ENCODE data around the gene SMIM22.
"Not testable (repeated sequence)": the region's sequence is repeated elsewhere in the genome, so short reads cannot be mapped to it uniquely, and the experiment has no call there.

The SMIM22 gene

DNA sequence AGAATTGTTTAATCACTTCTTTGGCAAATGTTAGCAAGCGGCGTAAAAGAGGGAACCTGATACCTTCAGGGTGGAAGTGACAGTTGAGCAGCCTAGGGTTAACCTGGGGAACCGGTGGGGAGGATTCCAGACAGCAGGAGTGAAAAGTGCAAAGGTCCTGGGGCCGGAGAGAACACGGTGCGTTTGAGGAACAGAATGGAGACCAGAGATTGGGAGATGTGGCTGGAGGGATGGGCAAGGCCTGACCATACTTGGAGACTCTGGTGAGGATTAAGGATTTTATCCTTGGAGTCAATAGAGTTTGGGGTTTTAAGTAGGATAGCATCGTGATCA, 25.9 kb upstream of the SMIM22 start:
- DNase-seq: no peak

DNA sequence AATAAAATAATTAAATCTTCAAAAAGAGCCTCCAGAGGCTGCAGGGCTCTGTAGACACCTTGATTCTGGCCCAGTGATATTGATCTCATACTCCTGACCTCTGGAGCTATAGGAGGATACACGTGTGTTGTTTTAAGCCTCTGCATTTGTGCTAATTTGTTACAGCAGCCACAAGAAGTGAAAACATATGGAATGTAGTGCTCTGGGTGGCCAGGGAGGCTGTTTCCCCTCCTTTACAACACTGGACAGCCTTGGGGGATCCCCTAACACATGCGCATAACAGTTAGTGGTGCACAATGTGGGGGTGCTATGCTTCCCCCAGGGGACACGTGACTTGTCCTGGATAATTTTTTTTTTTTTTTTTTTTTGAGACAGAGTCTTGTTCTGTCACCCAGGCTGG, 23.5 kb upstream of the SMIM22 start:
- no peak for DNase-seq

DNA sequence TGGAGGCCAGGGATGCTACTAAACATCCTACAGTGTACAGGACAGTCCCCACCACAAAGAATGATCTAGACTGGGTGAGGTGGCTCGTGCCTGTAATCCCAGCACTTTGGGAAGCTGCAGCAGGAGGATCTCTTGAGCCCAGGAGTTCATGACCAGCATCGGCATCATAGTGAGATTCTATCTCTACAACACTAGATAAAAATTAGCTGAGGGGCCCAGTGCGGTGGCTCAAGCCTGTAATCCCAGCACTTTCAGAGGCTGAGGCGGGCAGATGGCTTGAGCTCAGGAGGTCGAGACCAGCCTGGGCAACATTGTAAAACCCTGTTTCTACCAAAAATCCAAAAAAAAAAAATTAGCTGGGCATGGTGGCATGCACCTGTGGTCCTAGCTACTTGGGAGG, 22.8 kb upstream of the SMIM22 start:
- DNase-seq: no peak

DNA sequence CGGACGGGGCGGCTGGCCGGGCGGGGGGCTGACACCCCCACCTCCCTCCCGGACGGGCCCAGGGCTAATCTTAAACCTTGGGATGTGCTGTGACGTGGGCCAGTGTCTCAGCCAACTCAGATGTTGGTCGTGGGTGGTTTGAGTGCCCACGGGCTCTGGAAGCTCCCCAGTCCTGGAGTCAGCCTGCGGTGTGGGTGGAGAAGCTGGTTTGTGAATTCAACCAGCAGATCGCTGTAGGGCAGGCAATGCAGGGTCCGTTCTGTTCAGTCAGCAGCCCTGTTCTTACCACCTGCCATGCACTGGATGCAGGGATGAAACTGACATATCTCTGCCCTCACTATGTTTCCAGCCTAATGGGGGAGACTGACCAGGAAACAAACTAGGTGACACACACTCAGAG, 20.2 kb upstream of the SMIM22 start:
- no peak for DNase-seq

DNA sequence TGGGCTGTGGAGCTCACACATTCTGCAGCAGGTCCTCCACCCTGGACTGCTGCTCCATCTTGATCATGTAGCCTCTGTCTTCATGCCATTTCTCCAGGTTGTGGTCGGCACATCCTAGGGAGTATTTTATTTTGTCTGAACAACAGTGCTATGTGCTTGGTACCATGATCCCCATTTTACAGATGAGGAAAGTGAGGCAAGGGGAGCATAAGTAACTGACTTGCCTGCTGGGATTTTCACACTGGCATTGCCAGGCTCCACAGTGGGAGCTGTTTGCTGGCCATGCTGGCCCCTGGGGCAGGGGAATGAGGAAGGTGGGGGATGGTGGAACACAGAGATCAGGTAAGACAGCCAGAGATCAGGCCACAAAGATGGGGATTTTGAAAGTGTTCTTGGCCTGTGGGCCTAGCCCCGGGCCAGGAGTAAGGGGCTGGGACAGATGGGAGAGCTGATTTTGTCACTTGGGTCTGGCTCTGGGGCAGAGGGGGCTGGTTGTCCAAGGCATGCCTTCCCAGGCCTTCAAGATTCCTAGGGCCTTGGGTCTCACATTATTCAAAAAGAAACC, 18.9 kb upstream of the SMIM22 start:
- DNase-seq: no peak

DNA sequence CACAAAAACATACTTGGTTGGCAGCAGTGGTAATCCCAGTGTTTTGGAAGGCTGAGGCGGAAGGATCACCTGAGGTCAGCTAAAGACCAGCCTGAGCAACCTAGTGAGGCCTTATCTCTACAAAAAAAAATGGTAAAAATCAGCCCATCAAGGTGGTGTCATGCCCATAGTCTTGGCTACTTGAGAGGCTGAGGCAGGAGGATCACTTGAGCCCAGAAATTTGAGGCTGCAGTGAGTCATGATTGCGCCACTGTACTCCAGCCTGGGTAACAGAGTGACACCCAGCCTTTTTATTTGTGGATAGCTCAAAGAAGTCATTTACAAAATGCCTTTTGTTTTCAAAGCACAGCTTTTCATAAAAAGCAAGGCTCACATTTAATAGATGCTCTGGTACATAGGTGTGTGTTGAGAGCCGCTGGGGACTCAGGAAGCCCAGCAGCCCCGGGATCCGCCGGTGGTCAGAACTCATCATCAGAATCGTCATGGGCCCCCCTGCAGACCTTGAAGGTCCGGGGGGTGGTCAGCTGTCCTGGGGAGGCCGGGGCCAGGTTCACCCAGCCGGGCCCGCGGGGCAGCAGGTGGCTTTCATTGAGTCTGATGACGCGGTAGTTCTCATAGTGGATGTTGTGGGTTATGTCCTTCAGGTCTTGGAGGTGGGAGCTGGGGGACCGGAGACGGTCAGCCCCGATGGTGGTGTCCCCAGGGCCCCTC, 17.7 kb upstream of the SMIM22 start:
- no peak for DNase-seq

DNA sequence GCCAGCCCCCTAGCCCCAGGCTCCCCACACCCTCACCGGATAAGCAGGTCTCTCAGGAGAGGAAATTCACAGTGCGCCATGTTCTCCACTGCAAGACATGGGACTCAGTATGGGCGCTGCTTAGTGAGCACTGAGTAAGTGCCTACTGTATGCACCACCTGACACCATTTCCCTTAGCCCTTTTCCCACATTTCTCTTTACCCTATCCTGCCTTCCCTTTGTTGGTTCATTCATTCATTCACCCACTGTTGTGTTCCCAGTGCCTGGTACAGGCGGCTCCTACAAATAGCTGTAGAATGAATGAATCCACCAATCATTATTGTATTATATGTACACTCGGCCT, 17.1 kb upstream of the SMIM22 start:
- no peak for DNase-seq

DNA sequence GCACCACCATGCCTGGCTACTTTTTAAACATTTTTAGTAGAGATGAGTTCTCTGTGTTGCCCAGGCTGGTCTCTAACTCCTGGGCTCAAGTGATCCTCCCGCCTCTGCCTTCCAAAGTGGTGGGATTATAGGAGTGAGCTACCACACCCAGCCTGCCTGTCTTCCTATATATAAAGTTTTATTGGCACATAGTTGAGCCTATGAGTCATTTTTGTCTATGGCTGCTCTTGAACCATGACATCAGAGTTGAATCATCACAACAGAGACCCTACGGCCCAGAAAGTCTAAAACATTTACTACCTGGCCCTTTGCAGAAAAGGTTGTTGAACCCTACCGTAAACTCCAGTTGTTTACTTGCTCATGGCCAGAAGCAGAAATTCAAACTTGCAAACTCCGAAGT, 14.9 kb upstream of the SMIM22 start:
- DNase-seq: no peak

DNA sequence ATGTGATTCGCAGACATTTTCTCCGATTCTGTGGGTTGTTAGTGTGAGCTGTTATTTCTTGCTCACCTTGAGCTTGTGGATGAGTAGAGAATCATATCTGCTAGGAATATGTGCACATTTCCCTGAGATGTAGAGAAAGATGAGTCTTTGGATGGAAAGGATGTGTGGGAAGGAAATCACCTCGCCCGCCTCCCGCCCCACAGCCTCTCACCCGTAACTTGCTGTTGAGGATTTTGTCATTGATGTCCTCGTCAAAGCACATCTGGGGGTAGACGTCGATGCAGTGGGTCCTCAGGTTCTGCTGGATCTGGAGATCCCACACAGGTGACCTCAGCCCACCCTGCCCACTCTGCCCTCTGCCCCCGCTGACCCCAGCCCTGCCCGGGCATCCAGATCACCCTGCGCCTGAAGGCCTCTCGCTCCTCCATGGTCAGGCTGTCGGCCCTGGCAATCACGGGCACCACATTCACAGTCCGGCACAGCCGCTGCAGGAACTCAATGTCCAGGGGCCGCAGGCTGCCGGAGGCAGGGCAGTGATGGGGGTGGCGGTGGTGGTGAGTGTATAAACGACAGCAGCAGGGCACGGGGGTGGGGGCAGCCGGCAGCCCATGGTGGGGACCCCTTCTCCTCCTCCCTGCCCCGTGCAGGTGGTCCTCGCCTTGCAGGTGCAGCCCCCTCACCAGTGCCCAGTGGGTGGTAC, 11.8 kb upstream of the SMIM22 start:
- no peak for DNase-seq

DNA sequence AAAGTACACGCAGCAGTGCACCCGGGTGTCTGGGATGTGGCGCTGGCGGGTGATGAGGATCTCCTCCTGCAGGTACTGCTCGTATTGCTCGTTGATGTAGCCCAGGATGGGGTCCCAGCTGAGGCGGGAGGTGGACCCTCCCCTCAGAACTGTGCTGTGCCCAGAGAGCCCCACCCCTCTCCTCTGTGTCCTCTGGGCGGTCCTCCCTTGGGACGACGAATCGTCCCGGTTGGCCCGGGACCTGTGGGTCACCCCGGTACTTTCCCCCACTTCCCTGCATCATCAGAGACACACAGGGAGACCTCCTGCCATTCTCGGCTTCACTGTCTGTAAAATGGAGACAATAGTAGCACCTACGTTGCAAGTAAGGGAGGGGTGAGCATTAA, 11.2 kb upstream of the SMIM22 start:
- DNase-seq: no peak

DNA sequence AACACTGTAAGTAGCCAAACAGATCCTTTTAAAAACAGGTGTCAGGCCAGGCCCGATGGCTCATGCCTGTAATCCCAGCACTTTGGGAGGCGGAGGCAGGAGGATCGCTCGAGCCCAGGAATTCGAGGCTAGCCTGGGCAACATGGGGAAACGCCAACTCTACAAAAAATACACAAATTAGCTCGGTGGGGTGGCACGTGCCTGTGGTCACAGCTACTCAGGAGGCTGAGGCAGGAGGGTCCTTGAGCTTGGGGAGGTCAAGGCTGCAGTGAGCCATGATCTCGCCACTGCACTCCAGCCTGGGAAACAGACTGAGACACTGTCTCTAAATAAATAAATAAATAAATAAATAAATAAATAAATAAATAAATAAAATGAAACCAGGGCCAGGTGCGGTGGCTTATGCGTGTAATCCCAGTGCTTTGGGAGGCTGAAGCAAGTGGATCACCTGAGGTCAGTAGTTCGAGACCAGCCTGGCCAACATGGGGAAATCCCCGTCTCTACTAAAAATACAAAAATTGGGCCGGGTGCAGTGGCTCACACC, 10.7 kb upstream of the SMIM22 start:
- DNase-seq: not testable (repeated sequence)

DNA sequence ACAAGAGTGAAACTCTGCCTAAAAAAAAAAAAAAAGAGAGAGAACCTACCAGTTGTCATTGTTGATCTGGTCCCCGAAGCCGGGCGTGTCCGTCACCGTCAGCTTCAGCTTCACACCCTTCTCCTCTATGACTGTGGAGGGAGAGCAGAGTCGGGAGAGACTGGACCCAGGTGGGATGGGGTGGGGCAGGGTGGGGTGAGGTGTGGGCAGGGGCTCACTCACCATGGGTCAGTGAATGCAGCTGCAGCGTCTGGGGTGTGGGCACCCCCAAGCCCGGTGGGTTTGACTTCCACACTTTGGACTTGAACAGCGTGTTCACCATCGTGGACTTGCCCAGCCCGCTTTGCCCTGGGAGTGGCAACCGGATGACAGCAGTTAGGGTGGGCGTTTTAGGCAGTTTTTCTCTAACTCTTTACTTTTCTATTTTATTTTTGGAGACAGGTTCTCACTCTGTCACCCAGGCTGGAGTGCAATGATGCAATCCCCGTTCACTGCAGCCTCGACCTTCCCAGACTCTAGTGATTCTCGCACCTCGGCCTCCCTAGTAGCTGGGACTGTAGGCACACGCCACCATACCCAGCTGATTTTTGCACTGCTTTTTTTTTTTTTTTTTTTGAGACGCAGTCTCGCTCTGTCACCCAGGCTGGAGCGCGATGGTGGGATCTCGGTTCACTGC, 9.3 kb upstream of the SMIM22 start:
- DNase-seq: no peak

DNA sequence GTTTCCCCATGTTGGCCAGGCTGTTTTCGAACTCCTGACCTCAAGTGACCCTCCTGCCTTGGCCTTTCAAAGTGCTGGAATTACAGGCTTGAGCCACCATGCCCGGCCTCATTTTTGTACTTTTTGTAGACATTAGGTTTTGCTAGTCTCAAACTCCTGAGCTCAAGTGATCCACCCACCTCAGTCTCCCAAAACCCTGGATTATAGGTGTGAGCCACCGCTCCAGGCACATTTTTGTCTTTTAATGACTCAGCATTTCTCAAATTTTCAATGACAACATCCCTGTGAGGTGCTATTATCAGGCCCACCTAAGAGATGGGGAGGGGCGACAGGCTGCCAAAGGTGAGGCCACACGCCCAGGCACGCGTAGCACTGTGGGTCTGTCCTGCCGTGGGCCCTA, 8.1 kb upstream of the SMIM22 start:
- no peak for DNase-seq

DNA sequence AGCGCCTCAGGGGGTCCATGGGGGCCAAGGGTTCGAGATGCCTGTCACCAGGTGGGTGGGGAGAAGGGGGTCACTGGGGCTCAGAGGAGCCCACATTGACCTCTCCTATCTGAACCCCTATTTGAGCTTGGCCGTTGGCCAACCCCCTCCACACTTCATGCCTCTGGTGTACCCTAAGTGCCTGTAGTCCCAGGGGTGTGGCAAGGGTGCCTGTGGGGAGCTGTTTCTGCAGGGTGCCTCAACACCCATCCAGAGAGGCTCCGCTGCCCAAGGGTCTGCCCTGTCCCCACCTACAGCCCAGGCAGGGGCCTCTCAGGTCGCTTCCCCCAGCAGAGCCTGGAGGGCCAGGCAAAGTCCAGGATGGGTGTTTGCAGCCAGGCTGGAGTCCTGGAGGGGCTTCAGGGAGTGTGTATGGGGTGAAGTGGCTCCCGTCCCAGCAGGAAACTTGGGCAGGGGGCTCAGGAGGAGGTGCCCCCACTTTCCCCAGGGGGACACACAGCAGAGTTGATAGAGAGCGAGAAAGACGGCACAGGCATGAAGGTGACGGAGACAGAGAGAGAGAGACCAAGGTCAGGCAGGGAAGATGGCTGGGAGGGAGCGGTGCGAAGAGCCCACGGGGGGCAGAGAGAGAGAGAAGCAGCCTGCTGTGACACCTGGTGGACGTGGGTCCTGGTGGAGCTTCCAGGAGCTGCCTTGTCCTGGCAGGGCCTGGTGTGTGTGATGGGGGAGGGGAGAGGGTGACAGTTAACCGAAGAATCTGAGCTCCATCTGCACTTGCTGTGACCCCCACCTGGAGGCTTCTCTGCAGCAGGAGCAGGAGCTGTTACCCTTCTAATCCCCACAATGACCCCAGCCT, 7.3 kb upstream of the SMIM22 start, which contains the start of gene SEPTIN12:
Gene SEPTIN12, minus strand, starts transcription at position 719 of the 856 bp plus-strand sequence. Its CDS starts 700 bp downstream, at position 19.
- no peak for DNase-seq

DNA sequence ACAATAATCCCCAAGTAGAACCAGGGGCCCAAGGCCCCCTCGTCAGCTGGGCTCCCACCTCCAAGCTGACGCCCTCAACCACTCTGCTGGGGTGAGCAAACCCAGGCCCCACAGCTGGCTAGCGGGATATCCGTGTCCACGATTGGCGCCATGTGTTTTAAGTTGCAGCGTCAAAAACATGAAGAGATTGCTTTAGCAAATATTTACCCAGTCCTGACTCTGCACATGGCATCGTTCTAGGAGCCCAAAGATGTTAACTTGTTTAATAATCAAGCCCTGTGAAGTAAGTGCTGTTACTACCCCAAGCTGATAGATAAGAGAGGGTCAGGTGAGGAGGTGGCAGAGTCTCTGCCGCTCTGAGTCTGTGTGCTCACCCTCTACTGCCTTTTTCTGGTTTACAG, 6.7 kb upstream of the SMIM22 start:
- DNase-seq: no peak

DNA sequence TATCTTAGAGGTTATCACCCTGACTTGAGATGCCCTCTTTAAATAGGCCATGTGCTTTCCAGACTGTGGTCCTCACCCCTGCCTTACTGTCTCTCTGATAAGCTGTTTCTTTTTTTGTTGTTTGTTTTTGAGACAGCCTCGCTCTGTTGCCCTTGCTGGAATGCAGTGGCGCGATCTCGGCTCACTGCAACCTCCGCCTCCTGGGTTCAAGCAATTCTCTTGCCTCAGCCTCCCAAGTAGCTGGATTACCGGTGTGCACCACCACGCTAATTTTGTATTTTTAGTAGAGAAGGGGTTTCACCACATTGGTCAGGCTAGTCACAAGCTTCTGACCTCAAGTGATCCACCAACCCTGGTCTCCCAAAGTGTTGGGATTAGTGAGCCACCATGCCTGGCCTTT, 6.3 kb upstream of the SMIM22 start:
- DNase-seq: no peak

DNA sequence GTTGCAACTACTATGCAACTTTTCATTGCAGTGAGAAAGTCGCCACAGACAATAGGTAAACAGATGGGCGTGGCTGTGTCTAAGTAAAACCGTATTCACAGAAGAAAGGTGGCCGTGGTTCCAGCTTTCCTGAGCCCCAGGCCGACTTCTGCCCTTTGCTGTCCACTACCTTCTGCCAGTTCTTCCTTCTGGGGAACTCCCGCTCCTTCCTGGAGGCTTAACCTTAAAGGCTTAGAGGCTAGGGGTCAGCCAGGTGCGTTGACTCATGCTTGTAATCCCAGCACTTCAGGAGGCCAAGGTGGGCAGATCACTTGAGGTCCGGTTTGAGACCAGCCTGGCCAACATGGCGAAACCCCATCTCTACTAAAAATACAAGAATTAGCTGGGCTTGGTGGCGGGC, 4.9 kb upstream of the SMIM22 start:
- no peak for DNase-seq

DNA sequence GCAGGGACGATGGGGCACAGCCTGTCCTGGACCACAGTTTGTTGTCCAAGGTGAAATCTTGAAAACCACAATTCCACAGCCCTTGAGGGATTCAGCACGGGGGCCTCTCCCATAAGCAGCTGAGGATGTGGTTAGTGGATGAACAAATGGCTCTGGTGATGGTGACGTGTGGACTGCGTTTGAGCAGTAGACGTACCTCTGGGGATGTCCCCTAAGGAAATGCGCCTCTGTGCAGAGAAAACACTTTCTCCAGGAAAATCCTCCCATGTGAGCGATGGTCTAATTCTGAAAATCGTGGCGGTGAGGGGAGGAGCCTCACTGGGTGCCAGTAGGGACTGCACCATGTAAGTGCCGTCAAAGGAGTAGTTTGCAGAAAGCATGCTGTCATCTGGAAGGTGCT, 4.3 kb upstream of the SMIM22 start:
- DNase-seq: no peak

DNA sequence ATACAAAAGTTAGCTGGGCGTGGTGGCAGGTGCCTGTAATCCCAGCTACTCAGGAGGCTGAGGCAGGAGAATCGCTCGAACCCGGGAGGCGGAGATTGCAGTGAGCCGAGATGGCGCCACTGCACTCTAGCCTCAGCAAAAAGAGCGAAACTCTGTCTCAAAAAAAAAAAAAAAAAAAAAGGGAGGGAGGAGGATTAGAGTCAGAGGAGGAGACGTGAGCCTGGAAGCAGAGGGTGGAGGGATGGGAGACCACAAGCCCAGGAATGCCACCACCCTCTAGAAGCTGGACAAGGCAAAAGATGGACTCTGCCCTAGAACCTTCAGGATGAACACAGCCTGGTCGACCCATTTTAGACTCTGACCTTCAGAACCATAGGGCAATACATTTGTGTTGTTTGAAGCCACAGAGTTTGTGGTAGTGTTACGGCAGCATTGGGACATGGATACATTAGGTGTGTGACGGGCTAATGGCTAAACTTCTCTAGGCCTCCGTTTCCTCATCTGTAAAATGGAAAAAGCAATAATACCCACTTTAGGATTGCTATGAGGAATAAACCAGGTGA, 2.1 kb upstream of the SMIM22 start:
- DNase-seq: no peak

DNA sequence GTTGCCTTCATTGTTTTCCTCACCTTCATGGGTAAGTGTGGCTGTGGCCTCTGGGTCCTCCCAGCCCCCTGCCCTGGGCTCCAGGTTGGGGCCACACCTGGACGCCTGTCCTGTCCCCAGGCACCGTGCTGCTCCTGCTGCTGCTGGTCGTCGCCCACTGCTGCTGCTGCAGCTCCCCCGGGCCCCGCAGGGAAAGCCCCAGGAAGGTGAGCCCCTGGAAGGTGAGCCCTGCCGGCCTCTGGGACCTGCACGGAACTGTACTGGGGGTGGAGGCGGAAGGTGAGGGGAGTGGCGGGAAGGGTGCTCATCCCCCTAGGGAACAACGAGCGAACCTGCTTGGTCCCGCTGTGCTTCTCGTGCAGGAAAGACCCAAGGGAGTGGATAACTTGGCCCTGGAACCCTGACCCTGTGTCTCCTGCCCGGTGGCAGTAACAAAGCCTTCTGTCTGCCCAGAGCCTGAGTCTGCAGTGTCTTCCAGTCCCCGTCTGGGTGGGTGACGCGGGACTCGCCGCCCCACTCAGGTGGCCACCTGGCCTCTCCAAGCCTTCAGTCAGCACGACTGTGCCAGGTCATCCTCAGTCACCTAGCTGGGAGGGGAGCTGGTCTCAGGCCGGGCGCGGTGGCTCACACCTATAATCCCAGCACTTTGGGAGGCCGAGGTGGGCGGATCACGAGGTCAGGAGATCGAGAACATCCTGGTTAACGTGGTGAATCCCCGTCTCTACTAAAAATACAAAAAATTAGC, 831 bp downstream of the SMIM22 start:
- DNase-seq: no peak

DNA sequence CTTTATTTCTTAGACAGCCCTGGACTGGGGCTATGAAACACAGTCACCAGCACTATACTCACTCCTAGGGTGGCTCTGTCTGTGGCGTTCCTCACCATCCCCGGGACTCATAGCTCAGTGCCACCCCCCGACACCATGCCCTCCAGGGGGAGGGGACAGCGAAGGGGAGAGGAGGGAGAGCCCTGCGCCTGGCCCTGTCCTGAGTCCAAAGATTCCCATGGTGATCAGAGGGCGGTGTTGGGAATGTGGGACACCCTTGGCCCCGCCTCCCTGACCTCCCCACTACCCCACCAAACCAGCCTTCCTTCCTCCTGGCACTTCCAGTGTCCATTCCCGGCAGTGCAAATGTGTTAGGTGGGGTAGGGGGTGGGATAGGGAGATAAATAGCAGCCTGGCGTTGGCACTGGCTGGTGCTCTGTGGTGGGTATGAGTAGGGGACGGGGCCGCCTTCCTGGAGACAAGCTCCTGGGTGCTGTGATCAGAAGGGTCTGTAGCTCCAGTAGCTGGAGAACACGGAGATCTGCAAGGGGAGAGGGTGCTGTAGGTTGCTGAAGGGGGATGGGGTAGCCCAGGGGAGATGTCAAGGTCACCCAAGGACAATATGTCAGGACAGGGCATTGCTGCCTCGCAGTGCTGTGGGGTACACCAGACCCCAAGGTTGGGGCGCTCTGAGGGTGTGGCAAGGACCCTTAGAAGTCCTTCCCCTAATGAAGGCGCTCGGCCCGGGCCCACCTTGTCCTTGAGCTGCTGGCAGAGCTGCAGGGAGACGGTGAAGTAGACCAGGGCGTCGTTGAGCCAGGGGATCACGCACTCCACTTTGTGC, 2.0 kb downstream of the SMIM22 start:
- no peak for DNase-seq

Measured in RPMI8226 (cell line).